Right hindlimb (tissue), 1 donor: ENCODE measurements around the gene KRT16.
"Not testable (repeated sequence)": the region's sequence is repeated elsewhere in the genome, so short reads cannot be mapped to it uniquely, and the experiment has no call there.

ENCODE experiments used
- DNase-seq: peaks from one replicate; pipeline ENCODE4 v3.0.0-alpha.2; 2018

Gene KRT16

DNA sequence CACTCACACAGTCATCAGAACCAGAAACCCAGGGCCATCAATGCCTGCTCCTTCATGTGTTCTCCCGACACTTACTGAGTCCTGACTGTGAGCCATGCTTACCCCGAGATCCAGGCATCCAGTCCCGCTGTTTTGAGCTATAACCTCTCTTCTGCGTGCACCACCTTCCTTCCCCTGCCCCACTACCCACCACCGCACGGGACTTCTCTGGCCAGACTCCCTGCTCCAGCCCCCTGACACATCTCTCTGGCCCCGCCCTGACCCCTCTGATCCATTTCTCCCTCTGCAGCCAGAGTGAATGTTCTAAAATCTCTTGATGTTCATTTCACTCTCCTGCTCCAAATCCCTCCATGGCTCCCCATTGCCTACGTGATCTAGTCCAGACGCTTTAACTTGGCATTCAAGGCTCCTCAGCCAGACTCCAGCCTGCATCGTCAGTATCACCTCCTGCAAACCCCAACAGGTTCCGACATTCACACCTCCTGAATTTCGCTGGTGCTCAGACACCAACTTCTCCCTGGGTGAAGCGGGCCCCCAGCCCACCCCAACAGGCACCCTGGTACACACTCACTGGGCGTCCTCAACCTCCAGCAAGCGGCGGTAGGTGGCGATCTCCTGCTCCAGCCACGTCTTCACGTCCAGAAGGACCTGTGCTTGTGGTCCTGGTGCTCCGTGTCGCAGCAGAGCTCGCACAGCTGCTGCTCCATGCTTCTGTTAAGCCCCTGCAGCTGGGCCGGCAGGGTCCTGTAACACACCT, 14.9 kb upstream of the KRT16 start:
- DNase-seq, result peak; percentile 13

DNA sequence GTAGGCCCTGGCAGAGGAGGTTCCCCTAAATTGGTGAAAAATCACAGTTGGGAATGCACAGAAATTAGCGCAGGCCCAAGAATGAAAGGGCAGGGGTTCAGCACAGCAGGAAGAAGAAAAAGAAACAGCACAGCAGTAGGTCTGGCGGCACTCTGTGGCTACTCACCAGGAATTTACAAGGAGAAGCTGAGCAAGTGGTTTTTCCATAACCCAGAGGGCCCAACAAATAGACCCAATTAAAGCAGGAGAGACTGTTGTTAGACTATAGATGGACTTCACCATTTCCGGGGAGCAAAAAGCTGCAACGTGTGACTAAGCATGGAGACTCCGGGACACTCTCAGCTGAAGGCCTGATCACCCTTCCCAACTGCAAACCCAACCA, 14.3 kb upstream of the KRT16 start:
- peak; percentile 9 for DNase-seq

DNA sequence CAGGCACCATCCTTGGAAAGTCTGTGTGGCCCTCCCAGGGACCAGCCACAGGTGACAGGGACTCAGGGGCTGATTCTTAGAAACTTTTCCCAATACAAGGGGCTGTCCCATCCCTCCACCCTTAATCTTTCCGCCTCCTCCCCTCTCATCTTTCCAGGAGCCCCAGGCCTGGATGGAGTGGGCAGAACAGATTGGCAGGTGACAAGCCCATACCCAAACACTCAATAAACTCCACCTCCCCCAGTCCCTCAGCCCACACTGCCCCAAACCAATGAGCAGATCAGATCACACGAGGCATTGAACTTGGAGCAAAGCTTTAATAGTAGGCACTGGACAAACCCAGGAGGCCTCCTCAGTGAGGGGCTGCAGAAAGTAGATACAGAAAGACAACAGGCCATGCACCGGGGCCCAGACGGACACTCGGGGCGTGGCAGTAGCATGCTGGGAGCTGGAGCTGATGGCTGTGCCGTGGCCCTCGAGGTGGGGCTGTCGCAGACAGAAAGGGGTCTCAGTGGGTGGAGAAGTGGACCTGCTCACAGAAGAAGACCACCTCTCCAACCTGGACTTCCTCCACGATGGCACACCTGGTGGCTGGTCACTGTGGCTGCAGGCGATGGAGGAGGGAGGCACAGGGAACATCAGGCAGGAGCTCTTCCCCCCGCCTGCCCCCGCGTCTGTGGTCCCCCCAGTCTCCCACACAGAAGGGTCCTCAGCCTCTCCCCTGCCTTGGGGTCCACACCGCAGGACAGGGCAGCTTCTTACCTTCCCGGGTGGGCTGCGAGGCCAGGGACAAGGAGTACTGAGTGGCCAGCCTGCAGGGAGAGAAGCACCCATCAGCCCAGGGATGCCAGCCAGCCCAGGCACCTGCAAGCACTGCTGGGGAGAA, 13.7 kb upstream of the KRT16 start:
- DNase-seq, result not testable (repeated sequence)

DNA sequence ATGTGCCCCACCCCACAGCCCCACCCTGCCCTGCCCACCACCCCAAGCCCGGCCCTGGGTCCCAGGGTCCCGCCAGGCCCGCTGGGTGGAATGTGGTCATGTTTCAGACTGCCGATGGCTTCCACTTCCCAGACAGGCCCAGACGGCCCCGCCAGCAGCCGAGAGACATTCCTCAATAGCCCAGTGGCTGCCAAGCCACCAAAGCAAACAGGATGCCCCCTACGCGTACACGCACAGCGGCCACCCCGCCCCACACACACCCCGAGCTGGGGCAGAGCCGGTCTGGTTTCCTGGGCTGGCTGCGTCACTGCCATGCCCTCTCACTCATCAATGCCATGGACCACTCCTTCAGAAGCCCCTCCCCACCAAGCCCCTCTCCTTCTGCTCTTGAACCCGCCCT, 13.0 kb upstream of the KRT16 start:
- no peak for DNase-seq

DNA sequence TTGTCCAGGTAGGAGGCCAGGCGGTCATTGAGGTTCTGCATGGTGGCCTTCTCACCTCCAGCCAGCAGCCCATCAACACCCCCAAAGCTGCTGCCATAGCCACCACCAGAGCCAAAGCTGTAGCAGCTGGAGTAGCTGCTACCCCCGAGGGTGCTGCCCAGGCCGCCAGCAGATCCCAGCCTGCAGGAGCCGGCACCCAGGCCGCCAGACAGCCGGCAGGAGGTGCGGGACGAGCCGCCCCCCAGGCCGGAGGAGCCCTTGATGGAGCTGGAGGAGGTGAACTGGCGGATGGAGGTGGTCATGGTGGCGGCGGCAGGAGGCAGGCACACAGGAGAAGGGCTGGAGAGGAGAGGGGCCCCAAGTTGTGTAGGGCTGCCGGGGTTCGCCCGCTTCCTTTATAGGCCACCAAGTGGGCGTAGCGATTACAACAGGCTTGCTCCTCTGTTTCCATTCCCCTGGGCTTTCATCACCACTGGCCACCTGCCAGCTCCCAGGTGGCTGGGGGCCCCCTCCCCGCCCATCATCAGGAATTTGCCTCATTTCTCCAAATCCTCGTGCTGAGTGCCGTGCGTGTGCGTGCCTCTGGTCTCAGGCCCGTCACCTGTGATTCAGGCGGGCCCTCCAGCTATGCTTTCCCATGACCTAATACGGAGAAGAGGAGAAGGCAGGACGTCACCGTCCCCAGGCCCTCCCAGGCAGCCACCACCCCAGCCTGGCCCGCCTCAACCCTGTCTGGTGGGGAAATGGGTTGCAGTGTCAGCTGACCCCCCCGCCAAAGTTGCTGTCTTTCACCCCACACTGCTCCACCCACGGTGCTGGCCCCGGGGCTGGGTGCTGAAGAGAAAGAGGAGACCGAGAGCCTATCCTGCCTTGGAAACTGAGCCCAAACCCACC, 11.9 kb upstream of the KRT16 start, which contains the start of gene KRT17:
TSS of gene KRT17 (minus strand) at position 368 of the 894 bp plus-strand sequence. CDS start at position 302, 66 bp downstream.
- DNase-seq, result peak; percentile 27

DNA sequence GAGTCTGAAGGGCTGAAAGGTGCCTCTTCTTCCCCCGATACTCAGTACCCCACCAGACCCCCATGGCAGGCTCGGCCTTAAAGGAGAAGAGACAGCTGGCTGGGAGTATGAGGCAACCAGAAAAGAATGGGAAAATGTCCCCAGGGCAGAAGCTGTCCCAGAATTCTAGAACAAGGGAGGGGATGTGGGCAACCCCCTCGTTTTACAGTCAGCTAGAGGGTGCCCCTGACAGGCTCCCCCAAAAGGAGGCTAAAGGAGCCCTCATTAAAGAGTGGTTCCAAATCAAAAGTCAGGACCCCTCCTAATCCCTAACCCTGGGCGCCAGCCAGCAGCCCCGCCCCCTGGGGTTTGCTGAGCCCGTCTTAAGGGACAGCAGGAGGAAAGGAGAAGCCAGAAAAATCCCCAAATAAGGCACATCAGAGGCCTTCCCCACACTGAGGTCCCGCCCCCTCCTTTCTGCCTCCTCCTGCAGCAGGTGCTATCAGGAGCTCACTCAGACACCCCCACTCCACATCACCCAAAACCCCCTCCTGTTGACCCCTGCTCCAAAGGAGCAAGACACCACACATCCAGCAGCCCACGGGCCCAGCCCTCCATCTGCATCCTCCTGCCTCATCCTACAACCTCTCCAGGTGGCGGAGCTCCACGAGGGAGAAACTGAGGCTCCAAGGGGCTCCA, 10.8 kb upstream of the KRT16 start:
- DNase-seq, result not testable (repeated sequence)

DNA sequence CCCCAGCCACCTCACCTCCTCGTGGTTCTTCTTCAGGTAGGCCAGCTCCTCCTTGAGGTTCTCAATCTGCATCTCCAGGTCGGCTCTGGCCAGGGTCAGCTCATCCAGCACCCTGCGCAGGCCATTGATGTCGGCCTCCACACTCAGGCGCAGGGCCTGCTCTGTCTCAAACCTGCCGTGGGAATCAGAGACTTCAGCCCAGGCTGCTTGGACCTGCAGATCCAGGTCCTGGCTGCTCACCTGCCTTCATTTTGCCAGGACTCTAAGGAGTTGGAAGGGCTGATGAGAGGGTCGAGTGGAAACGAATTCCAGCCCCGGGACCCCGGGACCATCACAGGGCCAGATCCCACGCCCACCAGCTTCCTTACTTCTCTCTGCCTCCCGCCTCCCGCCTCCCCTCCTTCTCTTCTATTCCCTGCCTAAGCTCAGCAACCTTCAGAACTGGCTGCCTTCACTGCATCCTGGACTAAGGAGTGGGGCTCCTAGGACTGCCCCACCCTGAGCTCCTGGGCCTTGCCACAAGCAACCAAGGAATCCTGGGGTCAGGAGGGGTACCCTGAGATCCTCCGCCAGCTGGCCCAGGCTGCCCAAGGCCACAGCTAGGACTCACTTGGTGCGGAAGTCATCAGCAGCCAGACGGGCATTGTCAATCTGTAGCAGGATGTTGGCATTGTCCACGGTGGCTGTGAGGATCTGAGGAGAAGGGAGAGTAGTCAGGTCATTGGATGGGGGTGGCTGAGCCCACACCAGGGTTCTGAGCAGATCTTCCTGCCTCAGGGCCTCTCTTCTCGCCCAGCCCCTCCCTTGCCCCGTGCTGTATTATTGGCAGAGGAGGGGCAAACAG, 10.0 kb upstream of the KRT16 start:
- DNase-seq, result not testable (repeated sequence)

DNA sequence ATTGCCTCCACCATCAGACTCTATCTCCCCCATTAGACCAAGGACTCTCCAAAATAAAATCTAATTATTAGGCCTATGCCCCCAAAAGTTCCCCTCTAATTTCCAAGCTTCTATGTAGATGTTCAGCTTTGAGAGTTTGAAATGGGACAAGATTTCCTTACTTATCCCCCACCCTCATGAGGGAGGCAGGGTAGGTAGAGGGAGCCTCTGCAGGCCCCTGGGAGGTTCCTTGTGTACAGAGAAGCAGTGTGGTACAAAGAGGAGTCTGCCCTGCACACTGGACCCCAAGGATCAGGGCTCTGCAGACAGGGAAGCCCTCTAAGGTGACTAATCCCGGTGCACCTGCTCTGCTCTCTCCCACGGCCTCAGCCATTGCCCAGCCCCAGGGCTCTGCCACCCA, 9.3 kb upstream of the KRT16 start:
- no peak for DNase-seq

DNA sequence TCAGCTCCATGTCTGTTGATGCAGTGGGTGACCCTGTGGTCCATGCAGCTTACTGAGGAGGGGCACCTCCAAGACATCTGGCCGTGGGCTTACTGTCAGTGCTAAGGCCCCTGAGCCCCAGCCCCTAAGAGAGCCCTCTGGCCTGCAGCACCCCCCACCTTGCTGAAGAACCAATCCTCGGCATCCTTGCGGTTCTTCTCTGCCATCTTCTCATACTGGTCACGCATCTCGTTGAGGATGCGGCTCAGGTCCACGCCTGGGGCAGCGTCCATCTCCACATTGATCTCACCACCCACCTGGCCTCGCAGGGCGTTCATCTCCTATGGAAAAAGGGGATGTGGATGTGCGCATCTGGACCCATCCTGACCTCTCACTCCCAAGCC, 8.9 kb upstream of the KRT16 start:
- DNase-seq, result not testable (repeated sequence)

DNA sequence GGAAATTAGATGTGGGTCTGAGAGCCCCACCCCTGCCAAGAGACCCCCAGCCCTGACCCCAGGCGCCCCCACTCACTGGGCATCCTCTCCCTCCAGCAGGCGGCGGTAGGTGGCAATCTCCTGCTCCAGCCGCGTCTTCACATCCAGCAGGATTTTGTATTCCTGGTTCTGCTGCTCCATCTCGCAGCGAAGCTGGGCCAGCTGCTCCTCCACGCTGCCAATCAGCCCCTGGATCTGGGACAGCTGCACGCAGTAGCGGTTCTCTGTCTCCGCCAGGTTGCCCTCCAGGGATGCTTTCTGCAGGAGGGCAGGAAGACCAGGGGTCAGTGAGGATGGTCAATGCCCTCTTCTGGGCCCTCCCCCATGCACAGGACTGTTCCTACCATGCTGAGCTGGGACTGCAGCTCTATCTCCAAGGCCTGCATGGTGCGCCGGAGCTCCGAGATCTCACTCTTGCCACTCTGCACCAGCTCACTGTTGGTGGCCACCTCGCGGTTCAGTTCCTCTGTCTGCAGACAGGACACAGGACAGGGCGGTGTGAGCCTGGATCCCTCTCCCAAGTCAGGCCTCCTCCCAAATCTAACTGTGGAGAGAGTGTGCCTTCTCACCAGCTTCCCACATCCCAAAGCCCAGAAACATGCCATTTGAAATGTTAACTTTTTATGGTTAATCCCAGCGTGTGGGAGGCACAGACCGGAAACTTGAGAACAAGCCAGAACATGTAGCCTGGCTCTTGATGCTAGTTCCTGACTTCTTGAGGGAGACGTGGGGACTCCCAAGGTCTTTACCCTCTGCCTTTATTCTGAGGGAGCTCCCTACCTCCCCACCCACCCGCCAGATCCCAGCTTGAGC, 8.2 kb upstream of the KRT16 start:
- no peak for DNase-seq

DNA sequence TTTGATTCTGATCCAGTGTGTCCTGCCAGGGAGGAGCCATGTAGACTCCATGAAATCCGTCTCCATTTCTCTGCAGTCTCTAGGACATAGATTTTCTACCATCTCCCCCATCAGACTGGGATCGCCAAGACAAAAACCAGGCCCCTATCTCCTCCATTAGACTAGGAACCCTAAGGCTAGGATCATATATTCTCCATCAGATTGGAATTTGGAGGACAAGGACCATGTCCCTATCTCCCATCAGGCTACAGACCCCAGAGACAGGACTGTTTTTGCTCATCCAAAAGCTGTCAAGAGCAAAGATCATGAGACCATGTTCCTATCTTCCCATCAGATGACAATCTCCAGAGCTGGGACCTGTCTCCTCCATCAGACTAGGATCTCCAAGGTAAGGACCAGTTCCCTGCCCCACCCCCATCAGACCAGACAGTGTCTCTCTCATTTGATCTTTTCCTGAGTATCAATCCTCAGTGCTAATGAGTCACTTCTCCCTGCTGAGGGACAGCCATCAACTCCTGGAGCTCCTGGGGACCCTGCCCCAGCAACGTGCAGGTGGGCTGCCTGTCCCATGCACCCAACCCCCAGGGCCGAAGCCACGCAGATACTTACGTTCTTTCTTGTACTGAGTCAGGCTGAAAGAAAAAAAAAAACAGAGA, 7.5 kb upstream of the KRT16 start:
- not testable (repeated sequence) for DNase-seq

DNA sequence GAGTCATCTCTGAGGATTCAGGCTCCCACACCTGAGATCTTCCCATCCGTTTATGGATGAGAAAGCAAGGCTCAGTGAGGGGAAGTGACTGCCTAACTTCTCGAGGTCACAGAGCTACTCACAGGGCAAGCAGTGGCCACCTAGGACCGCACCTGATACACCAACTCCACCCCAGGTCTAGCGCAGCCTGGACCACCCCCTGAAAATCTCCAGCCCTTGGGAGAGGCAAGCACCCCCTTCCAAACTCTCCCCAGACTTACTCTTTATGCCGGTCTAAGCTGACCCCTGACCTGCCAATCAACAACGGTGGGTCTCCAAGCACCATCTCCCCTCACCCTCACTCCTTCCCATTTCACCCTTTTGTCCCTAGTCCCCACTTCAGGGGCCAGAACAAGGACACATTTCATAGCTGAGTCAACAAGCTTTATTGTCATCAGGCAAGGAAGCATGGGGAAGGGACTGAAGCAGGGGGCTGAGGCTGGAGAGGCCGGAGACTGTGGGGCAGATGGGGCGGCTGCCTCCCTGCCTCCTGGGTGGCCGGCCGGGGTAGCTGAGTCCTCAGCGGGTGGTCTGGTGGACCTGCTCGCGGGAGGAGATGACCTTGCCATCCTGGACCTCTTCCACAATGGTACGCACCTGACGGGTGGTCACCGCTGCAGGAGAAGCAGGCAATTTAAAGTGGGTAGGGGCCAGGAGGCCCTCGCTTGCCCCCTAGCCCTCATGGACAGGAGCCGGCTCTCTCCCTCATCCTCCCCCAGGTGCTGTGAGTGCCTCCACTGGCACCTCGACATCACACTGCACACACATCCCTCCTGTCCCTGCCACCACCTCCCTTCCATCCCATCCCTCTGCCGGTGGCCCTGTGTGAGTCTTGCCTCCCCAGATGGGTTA, 6.7 kb upstream of the KRT16 start:
- no peak for DNase-seq

DNA sequence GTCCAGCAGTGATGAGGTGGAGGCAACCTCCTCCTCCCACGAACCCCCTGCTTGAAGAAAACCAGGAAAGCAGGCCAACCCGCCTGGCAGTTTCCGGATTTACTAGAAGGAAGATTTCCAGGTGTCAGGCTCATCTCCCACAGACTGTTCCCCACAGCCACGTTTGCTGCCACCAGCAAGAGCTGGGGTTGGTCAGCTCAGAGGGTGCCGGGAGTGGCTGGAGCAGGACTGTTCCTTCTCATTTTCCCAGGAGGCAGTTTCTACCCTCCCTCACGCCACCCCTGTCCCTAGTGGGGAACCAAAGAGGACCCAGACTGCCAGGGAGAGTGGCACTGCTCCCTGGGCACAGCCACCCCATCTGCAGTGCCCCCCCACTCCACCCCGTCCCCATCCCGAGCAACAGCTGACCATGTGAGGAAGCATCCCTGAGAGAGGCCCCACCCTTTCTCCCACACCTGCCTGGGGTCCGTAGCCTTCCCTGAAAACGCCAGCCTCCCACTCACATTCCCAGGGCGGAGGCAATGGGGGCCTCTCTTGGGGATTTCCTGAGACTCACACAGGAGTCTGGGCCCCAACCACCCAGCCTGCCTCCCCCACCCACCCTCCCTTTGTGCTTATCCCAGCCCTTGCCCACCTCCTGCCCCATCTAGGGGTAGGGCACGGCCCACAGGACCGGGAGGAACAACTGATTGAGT, 5.9 kb upstream of the KRT16 start:
- DNase-seq, result no peak

DNA sequence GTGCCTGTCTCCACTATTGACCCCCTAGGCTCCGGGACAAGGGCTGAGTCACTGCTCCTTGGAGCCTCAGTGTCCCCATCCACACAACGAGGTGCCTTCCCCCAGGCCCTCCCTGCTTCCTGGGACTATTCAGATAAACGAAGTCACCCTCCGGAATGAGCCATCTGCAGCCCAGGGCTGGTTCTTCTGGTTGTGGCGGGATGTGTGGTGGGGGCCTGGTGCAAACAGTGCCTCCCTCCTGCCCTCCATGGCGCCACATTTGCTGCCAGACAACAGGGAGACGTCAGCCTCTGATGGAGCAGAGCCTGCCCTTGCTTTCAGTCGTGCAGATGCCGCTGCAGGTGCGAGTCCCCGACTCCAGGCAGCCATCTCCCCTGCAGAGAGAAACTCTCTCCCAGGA, 5.1 kb upstream of the KRT16 start:
- DNase-seq, result no peak

DNA sequence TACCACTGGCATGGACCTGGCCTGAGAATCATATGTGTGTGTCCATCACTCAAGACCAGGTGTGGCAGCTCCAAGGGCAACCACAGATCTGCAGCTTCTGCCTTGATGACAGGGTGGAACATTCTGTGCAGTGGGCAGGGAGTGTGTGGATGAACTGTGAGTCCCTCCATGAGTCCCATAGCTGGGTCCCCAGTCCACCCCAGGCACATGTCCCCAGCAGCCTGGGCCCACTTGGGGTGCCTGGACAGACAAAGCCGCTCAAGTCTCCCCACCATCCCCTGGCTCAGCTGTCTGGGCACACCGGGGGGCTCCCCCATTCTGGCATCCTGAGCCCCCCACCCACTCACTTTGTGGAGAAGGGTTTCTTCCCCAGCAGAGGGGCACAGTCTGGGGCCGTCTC, 4.6 kb upstream of the KRT16 start:
- DNase-seq, result peak; percentile 15

DNA sequence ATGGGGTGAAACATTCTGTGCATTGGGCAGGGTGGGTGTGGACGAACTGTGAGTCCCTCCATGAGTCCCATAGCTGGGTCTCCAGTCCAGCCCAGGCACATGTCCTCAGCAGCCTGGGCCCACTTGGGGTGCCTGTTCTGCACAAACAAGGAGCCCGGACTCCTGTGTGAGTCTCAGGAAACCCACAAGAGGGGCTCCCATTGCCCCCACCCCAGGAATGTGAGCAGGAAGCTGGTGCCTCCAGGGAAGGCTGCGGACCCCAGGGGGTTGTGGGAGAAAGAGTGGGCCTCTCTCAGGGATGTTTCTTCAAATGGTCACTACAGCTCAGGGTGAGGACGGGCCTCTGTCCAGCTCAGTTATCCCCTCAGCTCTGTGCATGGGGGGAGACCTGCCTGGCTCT, 3.9 kb upstream of the KRT16 start:
- DNase-seq, result not testable (repeated sequence)

DNA sequence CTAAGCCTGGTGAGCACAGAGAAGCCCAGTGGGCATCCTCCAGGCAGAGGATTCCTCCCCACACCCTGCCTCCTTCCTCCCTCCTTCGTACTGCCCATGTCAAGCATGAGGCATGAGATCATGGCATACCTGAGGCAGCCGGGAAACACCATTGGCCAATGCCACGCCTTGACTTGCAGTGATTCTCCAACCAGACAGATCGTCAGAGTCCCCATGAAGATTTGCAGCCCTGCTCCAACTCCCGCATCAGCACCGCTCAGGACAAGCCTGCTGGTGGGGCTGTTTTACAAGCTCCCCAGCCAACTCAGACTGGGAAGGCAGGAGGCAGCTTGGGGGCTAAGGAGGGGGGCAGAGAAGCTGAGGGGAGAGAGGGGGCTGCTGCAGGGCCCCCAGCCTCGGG, 2.9 kb upstream of the KRT16 start:
- DNase-seq, result peak; percentile 13

DNA sequence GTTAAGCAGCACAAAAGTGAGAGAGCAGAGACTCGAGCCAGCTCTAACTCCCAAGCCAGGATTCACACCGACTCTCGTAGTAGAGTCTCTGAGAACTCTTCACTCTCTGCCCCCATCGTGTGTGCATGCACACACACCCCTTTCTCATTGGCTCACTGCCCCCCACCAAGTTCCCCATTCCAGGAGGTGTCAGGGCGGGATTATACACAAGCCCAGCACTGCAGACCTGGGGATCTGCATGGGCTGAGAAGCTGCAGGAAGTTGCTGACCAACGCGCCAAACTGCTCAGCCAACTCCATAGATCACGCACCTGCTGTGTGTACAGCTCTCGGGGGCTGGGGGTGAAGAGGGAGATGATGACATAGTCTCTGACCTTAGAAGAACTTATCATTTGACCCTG, 2.2 kb upstream of the KRT16 start:
- DNase-seq, result peak; percentile 15
